ENCODE data around the gene COPG2.

The COPG2 gene

DNA sequence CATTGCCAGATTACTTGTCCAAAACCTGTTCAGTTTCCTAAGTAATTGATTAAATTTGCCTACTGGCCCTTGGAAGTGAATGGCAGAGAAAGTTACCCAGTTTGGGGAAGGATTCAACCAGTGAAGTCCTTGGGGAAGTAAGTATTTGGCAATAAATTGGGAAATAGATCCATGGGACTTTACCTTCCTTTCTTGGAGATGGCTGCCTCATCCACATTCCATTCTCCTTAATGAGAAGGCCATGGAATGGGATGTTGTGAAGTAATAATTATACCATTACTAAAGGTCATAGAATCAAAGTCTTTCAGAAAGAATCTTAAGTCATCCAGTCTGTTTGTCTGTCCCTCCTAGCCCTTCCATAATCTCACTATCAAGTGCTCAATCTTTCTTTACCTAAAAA, 4.5 kb upstream of the COPG2 start:
- Histone ChIP-seq H3K4me3 (ENCODE audit: insufficient read length, low read depth) (no peak overlapping the region), H3K36me3 (ENCODE audit: insufficient read depth, insufficient read length, low read length) (no peaks in the 10 kb centered on the region), H3K9ac (ENCODE audit: insufficient read length, low read depth) (no peak overlapping the region), H3K27me3 (ENCODE audit: insufficient read depth, insufficient read length) (peaks cover 16% of the 10 kb centered on the region), H3K4me1 (ENCODE audit: insufficient read depth, insufficient read length) (no peaks in the 10 kb centered on the region), H3K9me3 (ENCODE audit: insufficient read depth, low read length) (no peaks in the 10 kb centered on the region)
- DNase-seq (ENCODE audit: low read depth, low spot score) = no peak
- TF ChIP-seq SUZ12 (IDR thresholded peaks at IDR 0.05; ENCODE audit: extremely low read depth, insufficient read depth, insufficient read length) (no peak), ZNF274 (IDR thresholded peaks at IDR 0.05; ENCODE audit: low read depth, low read length) (no peak), YY1 (IDR thresholded peaks at IDR 0.05; ENCODE audit: insufficient read depth, insufficient read length) (no peak)

DNA sequence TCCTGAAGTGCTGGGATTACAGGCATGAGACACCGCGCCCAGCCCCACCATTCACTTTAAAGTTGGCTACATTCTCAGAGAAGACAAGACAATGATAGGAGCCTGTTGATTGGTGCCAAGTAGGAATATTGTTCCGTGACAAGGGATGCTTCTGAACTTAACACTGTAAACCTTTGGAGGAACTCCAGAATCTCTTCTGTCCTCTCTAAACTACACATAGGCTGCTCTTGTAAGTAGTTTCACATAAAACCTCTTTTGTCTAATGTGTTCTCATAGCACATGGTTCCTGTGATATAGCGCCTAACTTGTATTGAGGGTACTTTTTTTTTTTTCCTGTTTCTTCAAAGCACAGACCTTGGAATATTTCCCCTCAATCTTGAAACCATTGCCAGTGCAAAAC, 3.6 kb upstream of the COPG2 start:
- DNase-seq (ENCODE audit: low read depth, low spot score) = no peak
- TF ChIP-seq ZNF274 (IDR thresholded peaks at IDR 0.05; ENCODE audit: low read depth, low read length) = no peak
- TF ChIP-seq YY1 (IDR thresholded peaks at IDR 0.05; ENCODE audit: insufficient read depth, insufficient read length) = no peak
- no peak for TF ChIP-seq SUZ12 (IDR thresholded peaks at IDR 0.05; ENCODE audit: extremely low read depth, insufficient read depth, insufficient read length)
- H3K4me1 ChIP-seq (ENCODE audit: insufficient read depth, insufficient read length) = no peaks in the 10 kb centered on the region

DNA sequence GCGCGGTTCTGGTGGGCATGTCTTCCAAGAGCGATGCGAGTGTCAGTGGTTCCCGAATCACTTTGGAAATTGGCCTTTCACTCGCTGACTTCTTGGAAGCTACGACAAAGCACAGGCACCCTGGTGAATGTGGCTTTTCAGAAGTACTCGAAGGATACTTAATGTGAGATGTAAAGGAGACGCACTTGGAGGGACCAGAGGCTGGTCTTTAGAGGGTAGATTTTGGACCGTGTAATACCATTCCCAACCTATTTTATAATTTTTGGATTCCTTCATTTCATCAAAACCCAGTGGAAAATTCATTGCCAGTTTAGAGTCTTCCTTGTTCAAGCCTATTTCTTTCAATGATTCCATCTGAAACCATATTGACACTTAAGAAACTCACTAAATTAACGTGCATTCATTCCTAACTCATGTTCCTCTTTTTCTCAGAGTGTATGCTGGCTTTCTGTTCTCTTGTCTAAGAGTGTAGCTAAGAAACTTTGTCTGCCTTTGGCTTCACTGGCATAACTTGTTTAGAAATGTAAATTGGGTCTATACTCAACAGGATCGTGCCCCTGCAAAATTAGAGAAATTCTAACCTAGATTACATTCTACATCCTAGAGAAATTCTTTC, 645 bp upstream of the COPG2 start:
- Histone ChIP-seq H3K9ac (ENCODE audit: insufficient read length, low read depth) (peak overlapping the region; percentile 72), H3K4me1 (ENCODE audit: insufficient read depth, insufficient read length) (no peaks in the 10 kb centered on the region), H3K27me3 (ENCODE audit: insufficient read depth, insufficient read length) (peaks cover 16% of the 10 kb centered on the region), H3K4me3 (ENCODE audit: insufficient read length, low read depth) (peak overlapping the region; percentile 73), H3K9me3 (ENCODE audit: insufficient read depth, low read length) (no peaks in the 10 kb centered on the region), H3K36me3 (ENCODE audit: insufficient read depth, insufficient read length, low read length) (peaks cover 4% of the 10 kb centered on the region)
- no peak for DNase-seq (ENCODE audit: low read depth, low spot score)
- TF ChIP-seq YY1 (IDR thresholded peaks at IDR 0.05; ENCODE audit: insufficient read depth, insufficient read length) (no peak), ZNF274 (IDR thresholded peaks at IDR 0.05; ENCODE audit: low read depth, low read length) (no peak), SUZ12 (IDR thresholded peaks at IDR 0.05; ENCODE audit: extremely low read depth, insufficient read depth, insufficient read length) (no peak)

More for the DNA sequence above, 3.6 kb upstream of the COPG2 start:
- Histone ChIP-seq H3K4me3 (ENCODE audit: insufficient read length, low read depth) (no peak overlapping the region), H3K27me3 (ENCODE audit: insufficient read depth, insufficient read length) (peaks cover 16% of the 10 kb centered on the region), H3K36me3 (ENCODE audit: insufficient read depth, insufficient read length, low read length) (no peaks in the 10 kb centered on the region), H3K9me3 (ENCODE audit: insufficient read depth, low read length) (no peaks in the 10 kb centered on the region), H3K9ac (ENCODE audit: insufficient read length, low read depth) (no peak overlapping the region)

DNA sequence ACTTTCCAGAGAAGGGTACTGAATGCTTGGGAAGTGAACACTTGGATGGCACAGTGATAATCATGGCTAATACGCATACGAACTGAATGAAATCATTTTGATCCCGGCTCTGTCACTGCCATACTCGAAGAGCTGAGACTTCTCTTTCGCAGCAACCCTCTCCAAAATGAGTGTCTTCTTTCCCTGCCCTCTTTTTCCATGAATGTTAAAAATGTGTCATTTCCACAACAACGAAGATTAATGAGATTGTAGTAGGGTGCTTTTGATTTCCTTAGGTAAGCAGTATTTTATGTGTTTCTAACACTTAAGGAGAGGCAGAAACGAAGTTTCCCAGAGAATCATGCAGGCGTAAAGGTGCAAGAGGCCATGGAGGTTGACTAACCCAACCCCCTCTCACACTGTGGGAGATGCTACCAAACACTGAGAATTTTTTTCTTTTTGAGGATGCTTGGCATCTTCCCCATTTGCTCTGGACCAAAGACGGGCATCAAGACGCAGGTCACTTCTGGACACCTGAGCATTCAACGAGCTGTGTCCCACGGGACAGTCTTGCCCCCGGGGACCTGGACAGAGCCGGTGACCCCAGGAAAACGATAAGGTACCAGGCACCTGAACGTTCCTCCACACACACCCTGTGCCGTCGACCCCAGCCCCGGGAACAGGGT, 823 bp downstream of the COPG2 start:
- no peak for DNase-seq (ENCODE audit: low read depth, low spot score)
- Histone ChIP-seq H3K9me3 (ENCODE audit: insufficient read depth, low read length) (no peaks in the 10 kb centered on the region), H3K36me3 (ENCODE audit: insufficient read depth, insufficient read length, low read length) (peaks cover 4% of the 10 kb centered on the region), H3K9ac (ENCODE audit: insufficient read length, low read depth) (peak overlapping the region; percentile 86), H3K4me1 (ENCODE audit: insufficient read depth, insufficient read length) (no peaks in the 10 kb centered on the region), H3K27me3 (ENCODE audit: insufficient read depth, insufficient read length) (peaks cover 16% of the 10 kb centered on the region), H3K4me3 (ENCODE audit: insufficient read length, low read depth) (peak overlapping the region; percentile 73)
- TF ChIP-seq YY1 (IDR thresholded peaks at IDR 0.05; ENCODE audit: insufficient read depth, insufficient read length) = no peak
- no peak for TF ChIP-seq SUZ12 (IDR thresholded peaks at IDR 0.05; ENCODE audit: extremely low read depth, insufficient read depth, insufficient read length)
- no peak for TF ChIP-seq ZNF274 (IDR thresholded peaks at IDR 0.05; ENCODE audit: low read depth, low read length)

DNA sequence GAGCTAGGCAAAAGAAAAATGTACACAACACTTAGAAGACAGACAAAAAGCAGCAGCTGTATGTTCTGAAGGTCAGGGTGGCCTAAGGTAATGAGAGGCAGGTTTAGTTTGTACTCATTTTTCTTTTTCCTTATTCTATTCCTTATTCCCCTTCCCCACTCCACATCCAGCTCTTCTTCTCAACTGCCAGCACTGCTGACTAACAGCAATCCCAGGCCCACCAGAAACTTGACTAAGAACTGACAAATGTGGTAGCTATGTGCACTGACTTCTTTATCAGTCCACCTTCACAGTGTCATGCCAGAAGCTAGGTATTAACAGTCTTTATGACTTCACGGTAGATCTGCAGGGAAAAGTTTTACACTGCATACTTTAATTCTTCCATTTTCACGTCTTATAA, 6.1 kb downstream of the COPG2 start:
- Histone ChIP-seq H3K9ac (ENCODE audit: insufficient read length, low read depth) (no peak overlapping the region), H3K36me3 (ENCODE audit: insufficient read depth, insufficient read length, low read length) (peaks cover 22% of the 10 kb centered on the region), H3K4me1 (ENCODE audit: insufficient read depth, insufficient read length) (no peaks in the 10 kb centered on the region), H3K9me3 (ENCODE audit: insufficient read depth, low read length) (no peaks in the 10 kb centered on the region), H3K4me3 (ENCODE audit: insufficient read length, low read depth) (no peak overlapping the region), H3K27me3 (ENCODE audit: insufficient read depth, insufficient read length) (no peaks in the 10 kb centered on the region)
- no peak for DNase-seq (ENCODE audit: low read depth, low spot score)
- no peak for TF ChIP-seq SUZ12 (IDR thresholded peaks at IDR 0.05; ENCODE audit: extremely low read depth, insufficient read depth, insufficient read length)
- no peak for TF ChIP-seq ZNF274 (IDR thresholded peaks at IDR 0.05; ENCODE audit: low read depth, low read length)
- TF ChIP-seq YY1 (IDR thresholded peaks at IDR 0.05; ENCODE audit: insufficient read depth, insufficient read length) = no peak

DNA sequence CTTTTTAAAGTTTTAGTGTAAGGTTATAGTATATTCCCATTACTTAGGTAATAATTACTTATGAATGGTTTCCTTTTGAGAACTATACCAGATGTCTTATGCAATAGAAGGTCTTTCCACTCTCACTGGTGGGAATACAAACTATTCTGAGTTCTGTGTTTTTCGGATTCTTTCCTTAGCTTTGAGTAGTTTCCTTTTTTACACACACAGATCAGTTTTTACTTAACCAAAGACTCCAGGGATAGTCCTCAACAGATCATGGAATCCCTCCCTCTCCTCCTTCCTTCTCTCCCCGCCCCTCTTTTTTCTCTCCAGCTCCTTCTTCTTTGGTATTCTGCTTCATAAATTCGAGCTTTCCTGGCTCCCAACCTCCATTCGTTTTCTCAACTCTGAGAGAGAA, 13.3 kb downstream of the COPG2 start:
- Histone ChIP-seq H3K27me3 (ENCODE audit: insufficient read depth, insufficient read length) (no peaks in the 10 kb centered on the region), H3K9ac (ENCODE audit: insufficient read length, low read depth) (no peak overlapping the region), H3K4me3 (ENCODE audit: insufficient read length, low read depth) (no peak overlapping the region), H3K36me3 (ENCODE audit: insufficient read depth, insufficient read length, low read length) (peaks cover 5% of the 10 kb centered on the region), H3K9me3 (ENCODE audit: insufficient read depth, low read length) (no peaks in the 10 kb centered on the region), H3K4me1 (ENCODE audit: insufficient read depth, insufficient read length) (no peaks in the 10 kb centered on the region)
- DNase-seq (ENCODE audit: low read depth, low spot score) = no peak
- TF ChIP-seq ZNF274 (IDR thresholded peaks at IDR 0.05; ENCODE audit: low read depth, low read length) (no peak), SUZ12 (IDR thresholded peaks at IDR 0.05; ENCODE audit: extremely low read depth, insufficient read depth, insufficient read length) (no peak), YY1 (IDR thresholded peaks at IDR 0.05; ENCODE audit: insufficient read depth, insufficient read length) (no peak)

DNA sequence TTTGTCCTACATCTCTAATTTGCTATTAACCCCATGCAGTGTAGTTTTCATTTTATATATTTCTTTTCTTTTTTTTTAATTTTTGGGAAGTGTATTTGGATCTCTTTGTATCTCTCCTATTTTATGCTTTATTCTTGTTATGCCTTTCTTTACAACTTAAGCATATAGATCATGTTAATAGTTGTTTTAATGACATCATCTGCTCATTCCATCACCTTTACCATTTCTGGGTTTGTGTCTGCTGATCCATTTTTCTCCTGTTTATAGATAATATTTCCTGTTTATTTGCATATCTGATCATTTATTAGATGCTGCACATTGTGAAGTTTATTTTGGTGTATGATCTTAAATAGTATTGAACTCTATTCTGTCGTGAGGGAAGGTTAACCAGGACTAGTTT, 13.7 kb downstream of the COPG2 start:
- no peak for DNase-seq (ENCODE audit: low read depth, low spot score)
- TF ChIP-seq YY1 (IDR thresholded peaks at IDR 0.05; ENCODE audit: insufficient read depth, insufficient read length) = no peak
- TF ChIP-seq SUZ12 (IDR thresholded peaks at IDR 0.05; ENCODE audit: extremely low read depth, insufficient read depth, insufficient read length) = no peak
- no peak for TF ChIP-seq ZNF274 (IDR thresholded peaks at IDR 0.05; ENCODE audit: low read depth, low read length)
- no peak overlapping the region for H3K4me3 ChIP-seq (ENCODE audit: insufficient read length, low read depth)
- H3K9ac ChIP-seq (ENCODE audit: insufficient read length, low read depth) = no peak overlapping the region
- no peaks in the 10 kb centered on the region for H3K4me1 ChIP-seq (ENCODE audit: insufficient read depth, insufficient read length)
- peaks cover 5% of the 10 kb centered on the region for H3K36me3 ChIP-seq (ENCODE audit: insufficient read depth, insufficient read length, low read length)
- H3K9me3 ChIP-seq (ENCODE audit: insufficient read depth, low read length) = no peaks in the 10 kb centered on the region
- no peaks in the 10 kb centered on the region for H3K27me3 ChIP-seq (ENCODE audit: insufficient read depth, insufficient read length)
